GM23248 (cell line): ENCODE results near the gene RAB3C. TPM values are rescaled to one million over a fixed set of nuclear protein-coding genes. Genes with fewer than 3 reads are reported as not detected.

Experiments
- DNase-seq: peaks from one replicate; pipeline ENCODE4 v3.0.0-alpha.2; 2015
- H2AFZ ChIP-seq: fragments of 200-600 bp; sonication (generic); 2 replicates; pipeline ENCODE4 v1.6.1; 2016; ENCODE audit warnings: antibody characterized with exemption
- H3F3A ChIP-seq: fragments of 200-600 bp; sonication (generic); 2 replicates; pipeline ENCODE4 v1.6.1; 2016; ENCODE audit warnings: mild to moderate bottlenecking, antibody characterized with exemption, mixed run types; ENCODE audit not compliant: insufficient read depth
- H3K27ac ChIP-seq: fragments of 200-600 bp; sonication (generic); 2 replicates; pipeline ENCODE4 v1.5.1; 2016; ENCODE audit warnings: mild to moderate bottlenecking
- H3K27me3 ChIP-seq: fragments of 200-600 bp; sonication (generic); replicated peaks from 2 replicates; pipeline ENCODE4 v1.6.1; 2016; ENCODE audit warnings: mild to moderate bottlenecking; ENCODE audit not compliant: insufficient read depth
- H3K36me3 ChIP-seq: fragments of 200-600 bp; sonication (generic); 2 replicates; pipeline ENCODE4 v1.6.1; 2016; ENCODE audit warnings: low read depth, mild to moderate bottlenecking
- H3K4me1 ChIP-seq: fragments of 200-600 bp; sonication (generic); 2 replicates; pipeline ENCODE4 v1.6.1; 2016; ENCODE audit warnings: mild to moderate bottlenecking; ENCODE audit not compliant: insufficient read depth
- H3K4me2 ChIP-seq: fragments of 200-600 bp; sonication (generic); one replicate; pipeline ENCODE4 v1.6.1; 2016; ENCODE audit warnings: mild to moderate bottlenecking; ENCODE audit not compliant: unreplicated experiment
- H3K4me3 ChIP-seq: fragments of 200-600 bp; sonication (generic); 2 replicates; pipeline ENCODE4 v1.5.1; 2016; ENCODE audit warnings: mild to moderate bottlenecking
- H3K79me2 ChIP-seq: fragments of 200-600 bp; sonication (generic); 2 replicates; pipeline ENCODE4 v1.6.1; 2016; ENCODE audit warnings: mild to moderate bottlenecking; ENCODE audit not compliant: insufficient read depth
- H3K9ac ChIP-seq: fragments of 200-600 bp; sonication (generic); 2 replicates; pipeline ENCODE4 v1.6.1; 2016; ENCODE audit warnings: mild to moderate bottlenecking
- H3K9me2 ChIP-seq: fragments of 200-600 bp; sonication (generic); 2 replicates; pipeline ENCODE4 v1.6.1; 2016; ENCODE audit warnings: mixed run types, mild to moderate bottlenecking, moderate library complexity; ENCODE audit not compliant: insufficient read depth
- H3K9me3 ChIP-seq: fragments of 200-600 bp; sonication (generic); one replicate; pipeline ENCODE4 v1.6.1; 2017; ENCODE audit warnings: low read depth
- H4K20me1 ChIP-seq: fragments of 200-600 bp; sonication (generic); 2 replicates; pipeline ENCODE4 v1.6.0; 2016; ENCODE audit not compliant: insufficient read depth
- EZH2 ChIP-seq: fragments of 200-600 bp; sonication (generic); IDR thresholded peaks from 2 replicates; pipeline ENCODE4 v1.6.1; 2018; ENCODE audit warnings: antibody characterized with exemption, mild to moderate bottlenecking; ENCODE audit not compliant: insufficient read depth, poor library complexity, severe bottlenecking
- EZH2phosphoT487 ChIP-seq: fragments of 200-600 bp; sonication (generic); IDR thresholded peaks from 2 replicates; pipeline ENCODE4 v1.6.1; 2018; ENCODE audit warnings: antibody characterized with exemption, moderate library complexity, mild to moderate bottlenecking, low read depth; ENCODE audit not compliant: insufficient read depth
- WGBS, 2 experiments: methylation state at CpG; one replicate each; pipeline ENCODE4 v1.1.6; 2015 to 2017; ENCODE audit warnings: low lambda C conversion rate in 2 of 2, low coverage in 1 of 2; ENCODE audit errors: missing lambda C conversion rate in 2 of 2; 5-methylcytosine and 5-hydroxymethylcytosine counted together
- in situ Hi-C: fragments of 300-500 bp; cut with MboI; formaldehyde crosslinking; loops from 2 replicates; pipeline ENCODE4 v1.15.0; 2020
- polyA plus RNA-seq: library from polyadenylated mRNA; unstranded; fragments of >200 nt; fragmentation: Nextera tagmentation; extraction: Ambion mirVana; gene quantifications from 2 replicates; pipeline ENCODE4 v1.2.1, GENCODE V29; 2016
- total RNA-seq: library from RNA; depleted of rRNA; stranded (reverse); fragments of >200 nt; shearing (Covaris generic); gene quantifications from 2 replicates; pipeline ENCODE4 v1.2.3, GENCODE V29; 2014

The RAB3C gene
- total and polyA plus RNA-seq, 2 experiments from 2014 or later: not detected

GRCh38 chr5:58771796-58772195, 188.9 kb downstream of the RAB3C start:
- H3K27ac ChIP-seq: no peak overlapping the region
- TF ChIP-seq EZH2 (no peak), EZH2phosphoT487 (no peak)
- no peaks in the 10 kb centered on the region for H3K36me3 ChIP-seq
- no peaks in the 10 kb centered on the region for H3K4me1 ChIP-seq
- no peak for DNase-seq
- 1 to 8% methylated on average over 2 of the region's 2 CpGs for WGBS, 2 experiments
- no peak overlapping the region for H3K4me3 ChIP-seq
- H3K9me2 ChIP-seq: no peaks in the 10 kb centered on the region
- no peaks in the 10 kb centered on the region for H3K9me3 ChIP-seq
- in situ Hi-C loops: no loop called here
- no peaks in the 10 kb centered on the region for H3K79me2 ChIP-seq
- H3K4me2 ChIP-seq: no peak overlapping the region
- H3K27me3 ChIP-seq: 0 out of 2 replicates have a peak, but pooled peaks cover 4% of the 10 kb centered on the region
- no peak overlapping the region for H2AFZ ChIP-seq
- H4K20me1 ChIP-seq: no peaks in the 10 kb centered on the region
- no peak overlapping the region for H3K9ac ChIP-seq
- no peaks in the 10 kb centered on the region for H3F3A ChIP-seq

- H3K4me3 ChIP-seq: no peak overlapping the region
- no peaks in the 10 kb centered on the region for H3K4me1 ChIP-seq
- no peaks in the 10 kb centered on the region for H3K36me3 ChIP-seq
- in situ Hi-C loops: no loop called here
- 0% methylated on average over 2 of the region's 2 CpGs for WGBS, 2 experiments
- H3K9me2 ChIP-seq: no peaks in the 10 kb centered on the region
- no peaks in the 10 kb centered on the region for H3K9me3 ChIP-seq
- DNase-seq: no peak
- no peaks in the 10 kb centered on the region for H3K79me2 ChIP-seq
- H4K20me1 ChIP-seq: no peaks in the 10 kb centered on the region
- H3K27ac ChIP-seq: no peak overlapping the region
- H2AFZ ChIP-seq: no peak overlapping the region
- H3F3A ChIP-seq: no peaks in the 10 kb centered on the region
- H3K4me2 ChIP-seq: no peak overlapping the region
- no peak for TF ChIP-seq EZH2
- TF ChIP-seq EZH2phosphoT487: no peak
- no peak overlapping the region for H3K9ac ChIP-seq
- 0 out of 2 replicates have a peak, but pooled peaks cover 4% of the 10 kb centered on the region for H3K27me3 ChIP-seq
Observed at GRCh38 chr5:58773744-58774441, 191.0 kb downstream of the RAB3C start.

DNA sequence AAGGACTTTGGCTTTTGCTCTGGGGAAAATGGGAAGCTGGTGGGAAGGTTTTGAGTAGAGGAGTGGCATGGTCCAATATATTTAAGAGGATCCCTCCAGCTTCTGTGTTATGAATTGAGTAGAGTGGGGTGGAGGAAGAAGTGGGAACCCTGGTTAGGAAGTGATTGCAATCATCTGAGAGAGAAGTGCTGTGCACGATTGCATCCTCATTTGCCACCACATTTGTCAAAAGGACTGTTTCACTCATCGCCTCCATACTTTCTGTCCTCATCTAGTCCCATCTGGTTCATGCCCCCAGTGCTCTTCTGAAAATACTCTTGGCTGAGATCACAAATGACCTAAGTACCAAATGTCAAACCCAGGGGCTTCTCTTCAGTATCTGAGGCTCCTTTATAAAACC, 192.1 kb downstream of the RAB3C start:
- DNase-seq: no peak
- Histone ChIP-seq H2AFZ (no peak overlapping the region), H3K9me3 (no peaks in the 10 kb centered on the region), H3K4me3 (no peak overlapping the region), H3K36me3 (no peaks in the 10 kb centered on the region), H3K4me1 (no peaks in the 10 kb centered on the region), H3K9me2 (no peaks in the 10 kb centered on the region), H3K9ac (no peak overlapping the region), H3K27ac (no peak overlapping the region), H3K4me2 (no peak overlapping the region), H3F3A (no peaks in the 10 kb centered on the region), H4K20me1 (no peaks in the 10 kb centered on the region), H3K27me3 (0 out of 2 replicates have a peak, but pooled peaks cover 4% of the 10 kb centered on the region), H3K79me2 (no peaks in the 10 kb centered on the region)
- in situ Hi-C loops: no loop called here
- TF ChIP-seq EZH2phosphoT487 (no peak), EZH2 (no peak)
- 33 to 49% methylated on average over 2 of the region's 2 CpGs for WGBS, 2 experiments

GRCh38 chr5:58775701-58776262, 192.9 kb downstream of the RAB3C start:
- WGBS, 2 experiments: 56 to 61% methylated on average over 2 of the region's 2 CpGs

More at GRCh38 chr5:58775701-58776262, 192.9 kb downstream of the RAB3C start:
- H3K4me1 ChIP-seq: no peaks in the 10 kb centered on the region
- no peak for DNase-seq
- H3K4me3 ChIP-seq: no peak overlapping the region
- no peak overlapping the region for H3K27ac ChIP-seq
- H3K27me3 ChIP-seq: 0 out of 2 replicates have a peak, but pooled peaks cover 4% of the 10 kb centered on the region
- H3K79me2 ChIP-seq: no peaks in the 10 kb centered on the region
- H3K9me3 ChIP-seq: no peaks in the 10 kb centered on the region
- no peaks in the 10 kb centered on the region for H3K36me3 ChIP-seq
- in situ Hi-C loops: no loop called here
- no peaks in the 10 kb centered on the region for H4K20me1 ChIP-seq
- H3K4me2 ChIP-seq: no peak overlapping the region
- H3K9me2 ChIP-seq: no peaks in the 10 kb centered on the region
- H3F3A ChIP-seq: no peaks in the 10 kb centered on the region
- H2AFZ ChIP-seq: no peak overlapping the region
- H3K9ac ChIP-seq: no peak overlapping the region
- TF ChIP-seq EZH2phosphoT487 (no peak), EZH2 (no peak)
